Neural cell (in vitro differentiated cells): ENCODE results near the gene APLF. TPM values are rescaled to one million over a fixed set of nuclear protein-coding genes. Genes with fewer than 3 reads are reported as not detected.

Experiments used
- H2AFZ ChIP-seq: fragments of 200-600, 300-800 bp; sonication (generic), shearing (Covaris generic); 2 replicates; pipeline ENCODE4 v1.6.0; 2014; ENCODE audit warnings: low read depth, mild to moderate bottlenecking, antibody characterized with exemption, low read length, moderate library complexity
- H3F3A ChIP-seq: fragments of 200-600 bp; shearing (Covaris generic); 2 replicates; pipeline ENCODE4 v1.6.1; 2016; ENCODE audit warnings: mild to moderate bottlenecking, moderate library complexity, mixed read lengths, antibody characterized with exemption, low read length; ENCODE audit not compliant: insufficient read depth, poor library complexity, severe bottlenecking
- H3K27ac ChIP-seq: fragments of 200-600, 300-800 bp; sonication (generic), shearing (Covaris generic); 2 replicates; pipeline ENCODE4 v1.5.1; 2014; ENCODE audit warnings: mild to moderate bottlenecking, low read length, moderate library complexity
- H3K27me3 ChIP-seq: fragments of 300-800, 200-600 bp; sonication (generic), shearing (Covaris generic); 2 replicates; pipeline ENCODE4 v1.6.0; 2014; ENCODE audit warnings: mild to moderate bottlenecking, low read depth, low read length, moderate library complexity; ENCODE audit not compliant: insufficient read depth
- H3K36me3 ChIP-seq: fragments of 300-800, 200-600 bp; sonication (generic), shearing (Covaris generic); 2 replicates; pipeline ENCODE4 v1.5.1; 2014; ENCODE audit warnings: mild to moderate bottlenecking, antibody characterized with exemption, low read length, moderate library complexity; ENCODE audit not compliant: insufficient read depth
- H3K4me2 ChIP-seq: fragments of 300-800, 200-600 bp; sonication (generic), shearing (Covaris generic); 2 replicates; pipeline ENCODE4 v1.6.0; 2014; ENCODE audit warnings: mild to moderate bottlenecking, low read length
- H3K4me3 ChIP-seq: fragments of 300-800, 200-600 bp; sonication (generic), shearing (Covaris generic); 2 replicates; pipeline ENCODE4 v1.5.1; 2014; ENCODE audit warnings: mild to moderate bottlenecking, low read length, moderate library complexity
- H3K79me2 ChIP-seq: fragments of 200-600 bp; shearing (Covaris generic); replicated peaks from 2 replicates; pipeline ENCODE4 v1.6.0; 2014; ENCODE audit warnings: mild to moderate bottlenecking, low read length, moderate library complexity; ENCODE audit not compliant: insufficient read depth
- H3K9ac ChIP-seq: fragments of 300-800, 200-600 bp; sonication (generic), shearing (Covaris generic); 2 replicates; pipeline ENCODE4 v1.6.1; 2016; ENCODE audit warnings: mild to moderate bottlenecking, low read length, mixed read lengths
- H3K9me2 ChIP-seq: fragments of 200-600 bp; shearing (Covaris generic); 2 replicates; pipeline ENCODE4 v1.6.1; 2016; ENCODE audit warnings: mild to moderate bottlenecking, low read length, mixed read lengths; ENCODE audit not compliant: insufficient read depth
- H3K9me3 ChIP-seq: fragments of 200-600, 300-800 bp; sonication (generic), shearing (Covaris generic); 2 replicates; pipeline ENCODE4 v1.6.1; 2016; ENCODE audit warnings: mild to moderate bottlenecking, mixed run types, low read length, moderate library complexity, mixed read lengths
- H4K20me1 ChIP-seq: fragments of 200-600 bp; shearing (Covaris generic); 2 replicates; pipeline ENCODE4 v1.6.1; 2016; ENCODE audit warnings: mild to moderate bottlenecking, mixed run types; ENCODE audit not compliant: insufficient read depth
- CTCF ChIP-seq: fragments of 450-650 bp; IDR thresholded peaks from 2 replicates; pipeline ENCODE4 v1.5.1; 2014; ENCODE audit warnings: antibody characterized with exemption, mild to moderate bottlenecking, moderate library complexity; ENCODE audit not compliant: poor library complexity, severe bottlenecking
- EP300 ChIP-seq: fragments of 450-650 bp; conservative IDR thresholded peaks from 2 replicates; pipeline ENCODE4 v1.6.1; 2014; ENCODE audit warnings: antibody characterized with exemption, mild to moderate bottlenecking, moderate library complexity; ENCODE audit not compliant: poor library complexity, severe bottlenecking
- EZH2 ChIP-seq: fragments of 200-600, 300-800 bp; shearing (Covaris generic), sonication (generic); IDR thresholded peaks from 2 replicates; pipeline ENCODE4 v1.6.1; 2014; ENCODE audit warnings: antibody characterized with exemption, low read length, borderline replicate concordance, mild to moderate bottlenecking; ENCODE audit not compliant: insufficient read depth, poor library complexity, severe bottlenecking
- MXI1 ChIP-seq: fragments of 450-650 bp; conservative IDR thresholded peaks from 2 replicates; pipeline ENCODE4 v1.6.1; 2014; ENCODE audit warnings: antibody characterized with exemption, mild to moderate bottlenecking; ENCODE audit not compliant: poor library complexity, severe bottlenecking
- POLR2AphosphoS5 ChIP-seq: IDR thresholded peaks from 2 replicates; pipeline ENCODE4 v1.6.1; 2012
- RAD21 ChIP-seq: fragments of 450-650 bp; conservative IDR thresholded peaks from 2 replicates; pipeline ENCODE4 v1.6.1; 2014; ENCODE audit warnings: antibody characterized with exemption, mild to moderate bottlenecking, moderate library complexity
- REST ChIP-seq: IDR thresholded peaks from 2 replicates; pipeline ENCODE4 v1.6.1; 2012; ENCODE audit warnings: borderline replicate concordance
- SMC3 ChIP-seq: fragments of 450-650 bp; conservative IDR thresholded peaks from 2 replicates; pipeline ENCODE4 v1.6.1; 2014; ENCODE audit warnings: antibody characterized with exemption, mild to moderate bottlenecking, moderate library complexity; ENCODE audit not compliant: poor library complexity
- TAF1 ChIP-seq: IDR thresholded peaks from 2 replicates; pipeline ENCODE4 v1.6.1; 2012; ENCODE audit warnings: low read depth
- polyA plus RNA-seq: library from polyadenylated mRNA; depleted of rRNA; stranded (reverse); fragments of >200 nt; gene quantifications from 2 replicates; pipeline ENCODE4 v1.2.3, GENCODE V29; 2014

Gene APLF
- polyA plus RNA-seq, 1 donor from 2014 or later: 0.45 TPM

- Histone ChIP-seq H2AFZ (no peak overlapping the region), H3K27ac (no peak overlapping the region), H3K79me2 (no peaks in the 10 kb centered on the region), H3K9me3 (no peaks in the 10 kb centered on the region), H3K36me3 (no peaks in the 10 kb centered on the region), H3K9me2 (no peaks in the 10 kb centered on the region), H3K4me2 (no peak overlapping the region), H3K27me3 (no peaks in the 10 kb centered on the region), H3K4me3 (no peak overlapping the region), H3F3A (no peaks in the 10 kb centered on the region), H3K9ac (no peak overlapping the region), H4K20me1 (no peaks in the 10 kb centered on the region)
- TF ChIP-seq REST (no peak), TAF1 (no peak), POLR2AphosphoS5 (no peak), EZH2 (no peak), SMC3 (no peak), RAD21 (no peak), CTCF (no peak), EP300 (no peak), MXI1 (no peak)
These were observed 38.3 kb downstream of the APLF start for GRCh38 chr2:68505603-68506159.

GRCh38 chr2:68506170-68506569 lies 38.8 kb downstream of the APLF start:
- Histone ChIP-seq H3K79me2 (no peaks in the 10 kb centered on the region), H3K9me3 (no peaks in the 10 kb centered on the region), H3K9me2 (no peaks in the 10 kb centered on the region), H2AFZ (no peak overlapping the region), H3K27ac (no peak overlapping the region), H3K4me2 (no peak overlapping the region), H3F3A (no peaks in the 10 kb centered on the region), H3K27me3 (no peaks in the 10 kb centered on the region), H4K20me1 (no peaks in the 10 kb centered on the region), H3K4me3 (no peak overlapping the region), H3K36me3 (no peaks in the 10 kb centered on the region), H3K9ac (no peak overlapping the region)
- TF ChIP-seq TAF1: no peak
- no peak for TF ChIP-seq CTCF
